Erythroblast (primary cell): Measurements from ENCODE around the gene CHCHD1.
"Not testable (repeated sequence)": the region's sequence is repeated elsewhere in the genome, so short reads cannot be mapped to it uniquely, and the experiment has no call there.

Experiments used
- GATA1 ChIP-seq: IDR thresholded peaks from 2 replicates; pipeline ENCODE4 v1.6.1; 2011; ENCODE audit warnings: low read depth, mild to moderate bottlenecking, control low read depth, low read length, moderate library complexity
- POLR2A ChIP-seq: IDR thresholded peaks from 2 replicates; pipeline ENCODE4 v1.6.1; 2011; ENCODE audit warnings: mild to moderate bottlenecking, low read length

- TF ChIP-seq POLR2A, GATA1: not testable (repeated sequence)
Observed at GRCh38 chr10:73795491-73795890, 13.6 kb downstream of the CHCHD1 start.
